Tracheal epithelial cell (primary cell): ENCODE results near the gene CNTD1. TPM values are rescaled to one million over a fixed set of nuclear protein-coding genes. Genes with fewer than 3 reads are reported as not detected.

Experiments
- total RNA-seq: library from RNA; depleted of rRNA; stranded (reverse); fragments of >200 nt; gene quantifications from 2 replicates; pipeline ENCODE4 v1.2.1, GENCODE V29; 2014

CNTD1 gene, protein sequence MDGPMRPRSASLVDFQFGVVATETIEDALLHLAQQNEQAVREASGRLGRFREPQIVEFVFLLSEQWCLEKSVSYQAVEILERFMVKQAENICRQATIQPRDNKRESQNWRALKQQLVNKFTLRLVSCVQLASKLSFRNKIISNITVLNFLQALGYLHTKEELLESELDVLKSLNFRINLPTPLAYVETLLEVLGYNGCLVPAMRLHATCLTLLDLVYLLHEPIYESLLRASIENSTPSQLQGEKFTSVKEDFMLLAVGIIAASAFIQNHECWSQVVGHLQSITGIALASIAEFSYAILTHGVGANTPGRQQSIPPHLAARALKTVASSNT
- total RNA-seq = not detected in 2 replicates

DNA sequence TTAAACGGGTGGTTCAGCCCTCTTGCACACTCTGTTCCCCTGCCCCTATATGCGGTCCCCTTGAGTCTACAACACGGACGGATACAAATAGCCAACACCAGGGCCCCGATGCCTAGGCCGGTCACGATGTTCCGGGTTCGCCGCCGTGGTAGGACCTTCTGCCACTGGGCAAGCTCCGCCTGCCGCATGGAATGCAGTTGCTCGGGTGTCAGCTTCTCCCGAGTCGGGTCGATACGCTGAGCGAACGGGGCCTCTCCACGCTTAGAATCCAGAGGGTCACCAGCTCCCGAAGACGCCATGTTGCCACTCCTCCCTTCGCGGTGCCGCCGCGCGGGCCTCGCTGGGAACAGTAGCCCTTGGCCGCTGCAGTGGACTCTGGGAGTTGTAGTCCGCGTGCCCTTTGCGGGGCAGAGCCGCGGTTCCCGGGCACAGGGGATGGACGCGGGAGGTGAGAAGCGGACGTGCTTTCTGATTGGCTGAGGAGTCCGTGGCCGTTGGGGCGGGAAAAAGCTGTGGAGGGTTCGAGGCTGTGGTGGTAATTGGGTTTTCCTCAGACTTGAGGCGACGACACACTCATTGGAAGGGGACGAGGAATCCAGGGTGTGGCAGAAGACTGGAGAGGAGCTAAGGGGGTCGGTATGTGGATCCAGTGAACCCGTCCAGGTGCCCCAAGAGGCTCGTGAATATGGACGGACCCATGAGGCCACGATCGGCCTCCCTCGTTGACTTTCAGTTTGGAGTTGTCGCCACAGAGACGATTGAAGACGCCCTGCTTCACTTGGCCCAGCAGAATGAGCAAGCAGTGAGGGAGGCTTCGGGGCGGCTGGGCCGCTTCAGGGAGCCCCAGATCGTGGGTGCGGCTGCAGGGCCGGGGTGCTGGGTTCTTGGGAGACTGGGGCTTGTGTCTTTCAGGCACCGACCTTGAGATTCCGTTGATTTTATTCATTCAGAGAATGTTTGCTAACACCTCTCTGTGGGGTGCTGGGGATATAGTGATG lies at the start of gene CNTD1, which contains the start of gene COA3:
Gene CNTD1 (plus strand): TSS at position 479 of the 998 bp plus-strand sequence. CDS start 207 bp downstream, at position 686.
Gene COA3 (minus strand): TSS at position 322 of the 998 bp plus-strand sequence. CDS start 23 bp downstream, at position 299.

DNA sequence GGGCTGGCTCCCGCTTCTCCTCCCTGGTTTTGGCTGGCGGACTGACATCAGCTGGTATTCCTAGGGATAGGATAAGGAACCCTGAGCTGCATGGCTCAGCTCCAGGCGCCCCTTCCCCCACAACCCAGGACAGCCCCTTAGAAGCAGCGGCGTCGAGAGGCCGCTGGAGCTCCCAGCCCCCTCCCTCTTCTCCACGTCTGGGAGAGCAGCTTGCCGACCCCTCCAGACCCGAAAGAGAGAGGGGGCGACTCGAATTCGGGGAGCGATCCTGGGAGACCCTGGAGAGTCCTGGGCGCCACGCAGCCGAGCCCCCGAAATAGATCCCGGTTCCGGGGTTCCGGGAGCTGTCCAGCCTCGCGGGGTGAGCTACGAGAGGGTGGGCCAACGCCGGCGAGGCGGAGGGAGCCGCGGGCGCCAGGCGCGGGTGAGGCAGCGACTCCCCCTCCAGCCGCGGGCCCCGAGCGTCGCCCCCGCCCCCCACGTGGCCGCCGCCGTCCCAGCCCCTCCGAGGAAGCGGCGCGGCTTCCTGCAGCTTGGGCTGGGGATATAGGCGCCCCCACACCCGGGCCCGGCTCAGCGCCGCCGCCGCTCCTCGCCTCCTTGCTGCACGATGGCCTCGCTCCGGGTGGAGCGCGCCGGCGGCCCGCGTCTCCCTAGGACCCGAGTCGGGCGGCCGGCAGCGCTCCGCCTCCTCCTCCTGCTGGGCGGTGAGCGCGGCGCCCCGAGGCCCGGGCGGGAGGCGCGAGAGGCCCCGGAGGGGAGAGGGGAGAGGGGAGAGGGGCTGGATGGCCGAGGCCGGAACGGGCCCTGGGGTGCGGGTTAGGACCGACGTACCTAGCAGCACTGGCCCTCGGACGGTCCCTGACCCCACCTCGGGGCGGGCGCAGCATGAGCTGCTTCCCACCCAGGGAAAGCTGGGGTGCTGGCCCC lies 37.7 kb upstream of the CNTD1 start, which contains the start of gene RAMP2:
Gene RAMP2 (plus strand): TSS at position 576 of the 930 bp plus-strand sequence. CDS start 35 bp downstream, at position 611.

DNA sequence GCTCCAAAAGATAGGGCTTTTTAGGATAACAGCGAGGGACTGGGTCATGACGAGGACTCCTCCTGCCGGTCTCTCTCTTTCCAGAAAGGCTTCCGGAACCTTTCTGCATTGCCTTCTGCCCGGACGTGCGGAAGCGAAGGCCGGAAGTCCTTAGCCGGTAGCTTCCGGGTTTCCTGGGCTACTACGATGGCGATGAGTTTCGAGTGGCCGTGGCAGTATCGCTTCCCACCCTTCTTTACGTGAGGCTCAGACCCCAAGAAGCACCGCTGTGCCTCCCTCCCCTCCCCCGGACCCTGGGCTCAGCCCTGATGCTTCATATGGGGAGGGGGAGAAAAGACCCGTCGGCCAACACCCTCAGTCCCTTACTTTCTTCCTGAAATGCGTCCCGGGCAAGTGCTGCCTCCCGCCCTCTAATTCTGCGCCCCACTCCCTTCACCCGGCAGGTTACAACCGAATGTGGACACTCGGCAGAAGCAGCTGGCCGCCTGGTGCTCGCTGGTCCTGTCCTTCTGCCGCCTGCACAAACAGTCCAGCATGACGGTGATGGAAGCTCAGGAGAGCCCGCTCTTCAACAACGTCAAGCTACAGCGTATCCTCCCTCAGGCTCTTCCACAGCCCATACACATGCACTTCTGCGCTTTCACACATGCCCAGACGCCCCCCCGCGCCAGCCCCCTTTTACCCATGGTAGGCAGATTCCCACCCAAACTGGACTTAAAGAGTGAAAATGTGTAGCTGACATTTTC lies 25.2 kb upstream of the CNTD1 start, which contains the start of gene VPS25:
Gene VPS25 (plus strand): TSS at position 160 of the 746 bp plus-strand sequence. CDS start 27 bp downstream, at position 187.

DNA sequence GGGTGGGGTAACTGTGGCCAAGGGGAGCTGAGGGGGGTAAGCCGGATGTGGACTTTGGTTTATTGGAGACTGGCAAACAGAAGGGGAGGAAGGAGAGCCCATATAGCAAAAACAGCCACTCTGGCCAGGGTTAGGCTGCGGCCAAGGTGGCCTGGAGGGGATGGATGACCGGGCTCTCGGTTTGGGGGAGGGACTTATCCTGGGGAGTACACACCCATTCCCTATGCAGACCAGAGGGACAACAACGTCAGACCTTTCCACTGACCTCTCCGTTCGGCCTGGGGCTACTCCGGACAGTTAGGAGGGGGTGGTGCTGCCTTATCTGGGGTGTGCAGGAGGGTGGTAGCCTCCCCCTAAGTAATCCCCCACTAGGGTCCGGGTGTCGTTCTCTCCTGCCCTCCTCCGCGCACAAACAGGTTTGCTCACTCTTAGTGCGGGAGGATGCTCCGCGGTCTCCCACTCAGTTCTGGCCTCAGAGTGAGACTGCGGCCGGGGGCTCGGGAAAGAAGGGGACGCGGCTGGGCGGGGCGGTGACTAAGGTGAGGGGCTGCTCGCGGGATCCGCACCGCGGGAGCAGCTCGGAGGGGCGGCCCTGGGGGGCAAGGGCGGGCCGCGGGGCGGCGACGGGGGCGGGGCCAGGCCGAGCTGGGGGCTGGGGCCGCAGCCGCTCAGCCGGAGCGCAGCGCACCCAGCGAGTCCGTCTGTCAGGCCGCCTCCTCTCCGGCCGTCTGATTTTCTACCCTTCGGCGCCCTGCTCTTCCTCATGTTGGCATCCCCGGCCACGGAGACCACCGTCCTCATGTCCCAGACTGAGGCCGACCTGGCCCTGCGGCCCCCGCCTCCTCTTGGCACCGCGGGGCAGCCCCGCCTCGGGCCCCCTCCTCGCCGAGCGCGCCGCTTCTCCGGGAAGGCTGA lies 18.5 kb upstream of the CNTD1 start, which contains the start of gene WNK4:
Gene WNK4 (plus strand): TSS at position 675 of the 915 bp plus-strand sequence. CDS start 89 bp downstream, at position 764.

DNA sequence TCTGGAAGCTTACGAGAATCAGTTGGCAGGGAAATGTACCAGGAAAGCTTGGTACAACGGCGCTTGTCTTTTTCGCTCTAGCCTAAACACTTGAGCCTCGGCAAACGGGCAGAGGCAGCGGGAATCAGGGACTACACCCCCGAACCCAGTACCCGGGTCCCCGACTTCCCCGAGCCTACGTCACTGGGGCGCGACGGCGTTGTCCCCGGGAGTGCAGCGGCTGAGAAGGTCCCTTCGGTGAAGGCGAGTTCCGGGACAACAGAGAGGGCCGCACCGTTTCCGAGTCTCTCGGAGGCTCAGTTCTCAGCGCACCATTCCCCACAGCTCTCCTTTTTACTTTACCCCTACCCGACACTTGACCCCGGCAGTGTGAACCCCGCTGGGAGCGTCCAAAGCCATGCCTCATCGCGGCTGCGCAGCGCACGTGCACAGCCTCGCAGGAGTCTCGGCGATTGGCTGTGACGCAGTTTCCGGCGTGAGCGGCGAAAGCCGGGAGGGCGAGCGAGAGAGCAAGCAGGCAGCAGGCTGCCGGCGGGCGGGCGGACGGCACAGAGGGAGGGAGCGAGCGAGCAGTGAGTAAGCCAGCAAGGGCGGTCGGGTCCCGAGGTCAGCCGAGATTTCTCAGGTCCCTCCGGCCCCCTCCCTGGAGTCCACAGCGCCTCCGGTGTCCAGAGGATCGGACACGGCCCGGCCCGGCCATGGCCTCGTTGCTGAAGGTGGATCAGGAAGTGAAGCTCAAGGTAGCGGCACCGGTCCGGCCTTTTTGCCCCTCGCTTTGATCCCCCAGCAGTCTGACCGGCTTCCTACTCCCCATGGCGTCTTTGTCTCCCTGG lies 34.5 kb downstream of the CNTD1 start, which contains the start of gene PSME3:
Gene PSME3 (plus strand): TSS at position 464 of the 833 bp plus-strand sequence. CDS start 235 bp downstream, at position 699.

DNA sequence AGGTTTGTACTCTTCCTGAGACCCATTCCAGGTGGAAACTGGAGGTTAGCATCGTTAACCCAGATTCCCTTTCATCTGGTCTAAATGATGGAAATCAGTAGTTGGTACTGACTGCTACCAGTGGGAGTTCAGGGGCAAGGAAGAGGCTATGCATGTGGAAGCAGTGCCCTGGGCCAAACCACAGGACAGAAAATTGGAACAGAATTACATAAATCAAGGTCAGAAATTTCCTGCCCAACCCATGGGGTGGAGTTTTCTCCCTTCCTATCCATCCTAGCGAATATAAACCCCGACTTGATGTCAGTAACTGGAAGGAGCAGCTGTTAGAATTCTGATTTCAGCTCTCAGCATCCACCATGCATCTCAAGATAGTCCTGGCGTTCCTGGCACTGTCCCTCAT lies 45.6 kb downstream of the CNTD1 start, which contains the start of gene AOC2:
Gene AOC2 (plus strand): TSS at position 310 of the 400 bp plus-strand sequence. CDS start 47 bp downstream, at position 357.

DNA sequence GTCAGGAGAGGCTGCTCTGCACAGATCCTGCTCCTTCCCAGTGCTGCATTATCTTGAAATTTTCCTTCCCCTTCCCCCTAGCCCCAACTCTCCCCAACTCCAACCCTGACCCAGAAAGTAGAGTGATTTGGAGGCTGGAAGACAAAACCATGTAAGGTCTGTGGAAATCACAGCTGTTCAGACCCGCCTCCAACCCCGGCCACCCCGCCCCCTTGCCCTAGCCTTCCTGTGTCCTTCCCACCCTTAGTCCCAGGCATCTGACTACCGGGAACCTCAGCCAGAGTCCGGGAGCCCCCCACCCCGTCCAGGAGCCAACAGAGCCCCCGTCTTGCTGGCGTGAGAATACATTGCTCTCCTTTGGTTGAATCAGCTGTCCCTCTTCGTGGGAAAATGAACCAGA lies 52.3 kb downstream of the CNTD1 start, which contains the start of gene AOC3:
Gene AOC3 (plus strand): TSS at position 246 of the 400 bp plus-strand sequence. CDS start 145 bp downstream, at position 391.

Other genes starting within 250 kb of the CNTD1 start
- gene HSD17B1, start 245.9 kb upstream of the CNTD1 start, total RNA-seq = 8.5 and 19.5 TPM in 2 replicates
- 13.7 and 14.9 TPM in 2 replicates for gene COASY, start 236.7 kb upstream of the CNTD1 start, total RNA-seq
- 30.3 and 32.0 TPM in 2 replicates for gene MLX, start 231.8 kb upstream of the CNTD1 start, total RNA-seq
- 1.1 and 1.9 TPM in 2 replicates for gene PSMC3IP, start 221.1 kb upstream of the CNTD1 start, total RNA-seq
- 73.3 and 85.5 TPM in 2 replicates for gene RETREG3, start 189.5 kb upstream of the CNTD1 start, total RNA-seq
- 15.6 and 31.1 TPM in 2 replicates for gene TUBG1, start 189.2 kb upstream of the CNTD1 start, total RNA-seq
- gene TUBG2, start 139.6 kb upstream of the CNTD1 start, total RNA-seq = 4.8 and 7.2 TPM in 2 replicates
- 15.7 and 33.5 TPM in 2 replicates for gene PLEKHH3, start 121.9 kb upstream of the CNTD1 start, total RNA-seq
- 0.21 and 2.9 TPM in 2 replicates for gene CCR10, start 117.0 kb upstream of the CNTD1 start, total RNA-seq
- under 0.01 and 2.2 TPM in 2 replicates for gene CNTNAP1, start 116.3 kb upstream of the CNTD1 start, total RNA-seq
- 8.9 and 12.1 TPM in 2 replicates for gene EZH1, start 53.8 kb upstream of the CNTD1 start, total RNA-seq
- not detected in 2 replicates for gene RAMP2, start 37.6 kb upstream of the CNTD1 start, total RNA-seq
- 66.1 and 83.6 TPM in 2 replicates for gene VPS25, start 25.4 kb upstream of the CNTD1 start, total RNA-seq
- gene WNK4, start 18.3 kb upstream of the CNTD1 start, total RNA-seq = 0.96 TPM in 1 of 2 replicates, not detected in the other
- 71.3 and 76.9 TPM in 2 replicates for gene COA3, start 157 bp upstream of the CNTD1 start, total RNA-seq
- gene BECN1, start 25.4 kb downstream of the CNTD1 start, total RNA-seq = 113 and 117 TPM in 2 replicates
- 65.2 and 83.6 TPM in 2 replicates for gene PSME3, start 34.5 kb downstream of the CNTD1 start, total RNA-seq
- 0.96 and 1.5 TPM in 2 replicates for gene AOC2, start 45.7 kb downstream of the CNTD1 start, total RNA-seq
- under 0.01 and 0.24 TPM in 2 replicates for gene AOC3, start 52.3 kb downstream of the CNTD1 start, total RNA-seq
- under 0.01 TPM in 1 of 2 replicates, not detected in the other for gene G6PC1, start 101.9 kb downstream of the CNTD1 start, total RNA-seq
- gene AARSD1, start 165.6 kb downstream of the CNTD1 start, total RNA-seq = 11.9 and 14.0 TPM in 2 replicates
- 0.21 and 0.24 TPM in 2 replicates for gene PTGES3L, start 181.2 kb downstream of the CNTD1 start, total RNA-seq
- 8.7 and 9.4 TPM in 2 replicates for gene RUNDC1, start 181.7 kb downstream of the CNTD1 start, total RNA-seq
- 1,542 and 1,825 TPM in 2 replicates for gene RPL27, start 199.6 kb downstream of the CNTD1 start, total RNA-seq
- gene IFI35, start 207.9 kb downstream of the CNTD1 start, total RNA-seq = 2.1 and 10.4 TPM in 2 replicates
- gene VAT1, start 223.5 kb downstream of the CNTD1 start, total RNA-seq = 94.8 and 149 TPM in 2 replicates
- gene RND2, start 226.4 kb downstream of the CNTD1 start, total RNA-seq = 0.24 TPM in 1 of 2 replicates, not detected in the other